MM.1S (cell line): ENCODE measurements around the gene SDK1.

Experiments
- DNase-seq: peaks from one replicate; pipeline ENCODE4 v3.0.0-alpha.2; 2015
- H2AFZ ChIP-seq: fragments of 300-600 bp; sonication (generic); 2 replicates; pipeline ENCODE4 v1.6.0; 2016; ENCODE audit warnings: antibody characterized with exemption, low read length
- H3F3A ChIP-seq: fragments of 300-600 bp; sonication (generic); 2 replicates; pipeline ENCODE4 v1.6.1; 2016; ENCODE audit warnings: mild to moderate bottlenecking, antibody characterized with exemption, low read length, moderate library complexity, mixed read lengths; ENCODE audit not compliant: insufficient read depth
- H3K27ac ChIP-seq: fragments of 300-600 bp; sonication (generic); 2 replicates; pipeline ENCODE4 v1.5.1; 2016; ENCODE audit warnings: mild to moderate bottlenecking, low read length
- H3K27me3 ChIP-seq: fragments of 300-600 bp; sonication (generic); replicated peaks from 2 replicates; pipeline ENCODE4 v1.6.0; 2016; ENCODE audit warnings: low read length; ENCODE audit not compliant: insufficient read depth
- H3K36me3 ChIP-seq: fragments of 300-600 bp; sonication (generic); replicated peaks from 2 replicates; pipeline ENCODE4 v1.6.1; 2016; ENCODE audit warnings: mild to moderate bottlenecking, low read length, mixed read lengths; ENCODE audit not compliant: insufficient read depth
- H3K4me1 ChIP-seq: fragments of 300-600 bp; sonication (generic); 2 replicates; pipeline ENCODE4 v1.6.1; 2016; ENCODE audit warnings: low read length, mixed read lengths
- H3K4me2 ChIP-seq: fragments of 300-600 bp; sonication (generic); 2 replicates; pipeline ENCODE4 v1.6.0; 2016; ENCODE audit warnings: low read depth, low read length
- H3K4me3 ChIP-seq: fragments of 300-600 bp; sonication (generic); 2 replicates; pipeline ENCODE4 v1.5.1; 2016; ENCODE audit warnings: low read length, mixed read lengths
- H3K79me2 ChIP-seq: fragments of 300-600 bp; sonication (generic); 2 replicates; pipeline ENCODE4 v1.6.1; 2016; ENCODE audit warnings: mixed run types, low read length, mixed read lengths
- H3K9ac ChIP-seq: fragments of 300-600 bp; sonication (generic); 2 replicates; pipeline ENCODE4 v1.6.1; 2016; ENCODE audit warnings: low read length, mixed read lengths
- H3K9me2 ChIP-seq: fragments of 300-600 bp; sonication (generic); replicated peaks from 2 replicates; pipeline ENCODE4 v1.6.1; 2016; ENCODE audit warnings: mild to moderate bottlenecking, low read length, mixed read lengths; ENCODE audit not compliant: insufficient read depth
- H3K9me3 ChIP-seq: fragments of 300-600 bp; sonication (generic); replicated peaks from 2 replicates; pipeline ENCODE4 v1.6.1; 2016; ENCODE audit warnings: mild to moderate bottlenecking, low read length, mixed read lengths; ENCODE audit not compliant: insufficient read depth
- H4K20me1 ChIP-seq: fragments of 300-600 bp; sonication (generic); 2 replicates; pipeline ENCODE4 v1.6.1; 2016; ENCODE audit warnings: mild to moderate bottlenecking, low read length, moderate library complexity, mixed read lengths; ENCODE audit not compliant: insufficient read depth
- EZH2 ChIP-seq: fragments of 300-600 bp; sonication (generic); optimal IDR thresholded peaks from 2 replicates; pipeline ENCODE3; 2017; ENCODE audit warnings: low read depth, mild to moderate bottlenecking, antibody characterized with exemption, low read length, mixed read lengths
- EZH2phosphoT487 ChIP-seq: fragments of 300-600 bp; sonication (generic); IDR thresholded peaks from 2 replicates; pipeline ENCODE4 v1.6.1; 2018; ENCODE audit warnings: antibody characterized with exemption, low read length
- TF ChIP-seq, protein P1 (sequence below): fragments of 300-600 bp; sonication (generic); IDR thresholded peaks from 2 replicates; pipeline ENCODE4 v1.5.1; 2016; ENCODE audit warnings: antibody characterized with exemption, low read length, mixed read lengths

Gene SDK1

DNA sequence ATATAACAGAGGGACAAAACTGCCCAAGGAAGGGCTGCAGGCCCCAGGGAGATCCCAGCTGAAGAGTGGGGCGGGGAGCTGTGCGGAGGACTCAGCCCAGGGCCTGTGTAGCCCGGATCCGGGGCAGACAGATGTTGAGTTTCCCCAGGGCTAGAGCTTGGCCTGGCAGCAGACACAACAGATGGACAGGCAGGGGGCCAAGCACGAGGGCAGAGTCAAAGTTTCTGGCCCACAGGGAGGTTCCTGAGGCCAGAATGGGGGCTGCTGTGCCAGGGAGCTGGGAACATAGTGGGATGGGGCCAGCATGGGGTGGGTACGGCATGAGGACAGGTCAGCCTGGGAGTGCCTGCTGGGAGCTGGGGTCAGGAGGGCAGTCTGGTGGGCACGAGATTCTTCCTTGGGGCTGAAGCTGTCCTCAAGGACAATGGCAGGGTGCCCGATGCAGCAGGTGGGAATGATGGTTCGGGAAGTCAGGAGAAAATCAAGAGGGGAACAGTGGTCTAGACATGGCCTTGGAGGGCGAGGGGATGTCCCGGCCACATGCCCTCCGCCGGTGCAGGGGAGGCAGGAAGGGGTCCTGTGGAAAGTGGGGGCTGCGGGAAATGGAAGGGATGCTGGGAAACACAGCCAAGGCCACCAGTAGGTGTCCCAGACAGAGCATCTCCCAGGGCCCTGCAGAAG lies 862.0 kb downstream of the SDK1 start:
- Histone ChIP-seq H3K79me2 (no peaks in the 10 kb centered on the region), H3K4me3 (no peak overlapping the region), H3F3A (no peaks in the 10 kb centered on the region), H3K9me2 (no peaks in the 10 kb centered on the region), H3K36me3 (no peaks in the 10 kb centered on the region), H3K9ac (no peak overlapping the region), H3K4me2 (no peak overlapping the region), H4K20me1 (no peaks in the 10 kb centered on the region), H3K4me1 (no peaks in the 10 kb centered on the region), H3K9me3 (no peaks in the 10 kb centered on the region), H3K27ac (no peak overlapping the region), H3K27me3 (no peaks in the 10 kb centered on the region), H2AFZ (no peak overlapping the region)
- DNase-seq: no peak
- no peak for TF ChIP-seq EZH2
- TF ChIP-seq, protein P1, sequence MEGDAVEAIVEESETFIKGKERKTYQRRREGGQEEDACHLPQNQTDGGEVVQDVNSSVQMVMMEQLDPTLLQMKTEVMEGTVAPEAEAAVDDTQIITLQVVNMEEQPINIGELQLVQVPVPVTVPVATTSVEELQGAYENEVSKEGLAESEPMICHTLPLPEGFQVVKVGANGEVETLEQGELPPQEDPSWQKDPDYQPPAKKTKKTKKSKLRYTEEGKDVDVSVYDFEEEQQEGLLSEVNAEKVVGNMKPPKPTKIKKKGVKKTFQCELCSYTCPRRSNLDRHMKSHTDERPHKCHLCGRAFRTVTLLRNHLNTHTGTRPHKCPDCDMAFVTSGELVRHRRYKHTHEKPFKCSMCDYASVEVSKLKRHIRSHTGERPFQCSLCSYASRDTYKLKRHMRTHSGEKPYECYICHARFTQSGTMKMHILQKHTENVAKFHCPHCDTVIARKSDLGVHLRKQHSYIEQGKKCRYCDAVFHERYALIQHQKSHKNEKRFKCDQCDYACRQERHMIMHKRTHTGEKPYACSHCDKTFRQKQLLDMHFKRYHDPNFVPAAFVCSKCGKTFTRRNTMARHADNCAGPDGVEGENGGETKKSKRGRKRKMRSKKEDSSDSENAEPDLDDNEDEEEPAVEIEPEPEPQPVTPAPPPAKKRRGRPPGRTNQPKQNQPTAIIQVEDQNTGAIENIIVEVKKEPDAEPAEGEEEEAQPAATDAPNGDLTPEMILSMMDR: no peak
- no peak for TF ChIP-seq EZH2phosphoT487

DNA sequence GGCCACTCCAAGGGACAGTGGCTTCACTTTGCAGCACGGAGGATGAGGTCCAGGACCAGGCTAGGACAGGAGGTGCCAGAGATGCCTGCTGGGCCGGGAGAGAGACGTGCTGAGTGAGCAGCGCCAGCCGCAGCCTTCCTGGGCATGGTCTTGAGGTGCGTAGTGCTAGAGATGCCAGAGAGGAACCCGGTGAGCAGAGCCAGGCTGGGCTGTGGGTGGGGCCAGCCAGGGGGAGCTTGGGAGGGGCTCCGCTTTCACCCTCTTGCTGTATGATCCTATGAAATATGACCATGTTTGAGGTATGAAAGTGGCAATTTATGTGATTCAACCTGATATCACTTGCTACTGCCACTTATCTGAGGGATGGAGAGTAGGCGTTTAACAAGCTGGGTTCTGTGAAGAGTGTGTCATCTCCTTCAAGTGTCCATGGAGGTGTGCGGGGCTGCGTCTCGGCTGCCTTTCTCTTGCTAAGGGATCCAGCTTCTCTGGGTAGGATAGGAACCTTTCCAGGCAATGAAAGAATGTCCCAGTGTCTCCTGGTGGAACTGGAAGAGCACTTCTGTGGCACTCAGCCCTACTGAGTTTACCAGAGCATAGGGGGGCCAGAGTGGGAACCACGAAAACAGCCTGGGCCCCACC lies 862.6 kb downstream of the SDK1 start:
- TF ChIP-seq EZH2 (no peak), EZH2phosphoT487 (no peak)
- TF ChIP-seq, protein P1: no peak
- H3K36me3 ChIP-seq: no peaks in the 10 kb centered on the region
- DNase-seq: no peak
- no peaks in the 10 kb centered on the region for H3F3A ChIP-seq
- no peak overlapping the region for H3K4me3 ChIP-seq
- no peaks in the 10 kb centered on the region for H3K27me3 ChIP-seq
- no peak overlapping the region for H3K4me2 ChIP-seq
- no peaks in the 10 kb centered on the region for H3K79me2 ChIP-seq
- H3K9me3 ChIP-seq: no peaks in the 10 kb centered on the region
- H3K9me2 ChIP-seq: no peaks in the 10 kb centered on the region
- no peak overlapping the region for H2AFZ ChIP-seq
- H4K20me1 ChIP-seq: no peaks in the 10 kb centered on the region
- H3K9ac ChIP-seq: no peak overlapping the region
- no peaks in the 10 kb centered on the region for H3K4me1 ChIP-seq
- no peak overlapping the region for H3K27ac ChIP-seq

DNA sequence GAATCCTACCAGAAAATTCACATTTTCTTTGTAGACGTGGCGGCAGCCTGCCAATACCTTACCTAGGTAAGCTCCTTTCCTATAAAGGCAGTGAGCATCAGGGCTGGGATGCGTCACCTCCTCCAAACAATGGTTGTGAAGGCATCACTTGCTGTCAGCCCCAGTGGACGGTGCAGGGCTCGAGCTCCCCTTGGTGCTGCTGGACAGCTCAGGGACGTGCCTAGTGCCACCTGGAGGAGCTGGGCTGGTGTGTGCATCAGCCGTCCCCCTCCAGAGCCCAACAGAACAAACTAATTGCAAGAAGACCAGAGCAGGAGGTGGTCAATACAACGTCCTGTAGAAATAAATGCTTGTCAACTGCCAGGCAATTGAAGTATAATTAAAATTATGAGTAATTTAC lies 863.5 kb downstream of the SDK1 start:
- no peaks in the 10 kb centered on the region for H3K9me3 ChIP-seq

More for the DNA sequence above, 863.5 kb downstream of the SDK1 start:
- no peaks in the 10 kb centered on the region for H3F3A ChIP-seq
- TF ChIP-seq EZH2: no peak
- TF ChIP-seq, protein P1: no peak
- no peak for TF ChIP-seq EZH2phosphoT487
- no peak overlapping the region for H3K4me3 ChIP-seq
- H3K4me2 ChIP-seq: no peak overlapping the region
- no peaks in the 10 kb centered on the region for H3K79me2 ChIP-seq
- H3K9ac ChIP-seq: no peak overlapping the region
- H2AFZ ChIP-seq: no peak overlapping the region
- no peak overlapping the region for H3K27ac ChIP-seq
- no peak for DNase-seq
- no peaks in the 10 kb centered on the region for H3K4me1 ChIP-seq
- H3K36me3 ChIP-seq: no peaks in the 10 kb centered on the region
- H4K20me1 ChIP-seq: no peaks in the 10 kb centered on the region
- no peaks in the 10 kb centered on the region for H3K27me3 ChIP-seq
- no peaks in the 10 kb centered on the region for H3K9me2 ChIP-seq
